ENCODE data around the gene WIZ.

WIZ gene

DNA sequence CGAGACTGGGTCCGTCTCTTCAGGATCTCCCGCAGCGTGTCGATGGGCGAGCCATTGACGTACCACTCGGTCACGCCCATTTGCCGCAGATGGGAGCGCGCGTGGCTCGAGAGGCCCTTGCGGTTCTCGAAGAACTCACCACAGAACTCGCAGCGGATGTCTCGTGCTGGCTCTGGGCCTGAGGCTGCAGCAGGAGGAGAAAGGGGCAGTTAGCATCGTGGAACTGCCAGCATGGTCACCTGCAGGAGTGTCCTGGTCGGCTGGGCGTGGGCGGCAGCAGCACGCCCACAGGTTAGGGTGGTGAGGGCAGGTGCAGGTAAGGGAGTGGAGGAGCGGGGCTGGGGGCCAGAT, 22.4 kb downstream of the WIZ start:
- H3K9ac ChIP-seq (ENCODE audit: low read depth, low read length), result no peak overlapping the region

DNA sequence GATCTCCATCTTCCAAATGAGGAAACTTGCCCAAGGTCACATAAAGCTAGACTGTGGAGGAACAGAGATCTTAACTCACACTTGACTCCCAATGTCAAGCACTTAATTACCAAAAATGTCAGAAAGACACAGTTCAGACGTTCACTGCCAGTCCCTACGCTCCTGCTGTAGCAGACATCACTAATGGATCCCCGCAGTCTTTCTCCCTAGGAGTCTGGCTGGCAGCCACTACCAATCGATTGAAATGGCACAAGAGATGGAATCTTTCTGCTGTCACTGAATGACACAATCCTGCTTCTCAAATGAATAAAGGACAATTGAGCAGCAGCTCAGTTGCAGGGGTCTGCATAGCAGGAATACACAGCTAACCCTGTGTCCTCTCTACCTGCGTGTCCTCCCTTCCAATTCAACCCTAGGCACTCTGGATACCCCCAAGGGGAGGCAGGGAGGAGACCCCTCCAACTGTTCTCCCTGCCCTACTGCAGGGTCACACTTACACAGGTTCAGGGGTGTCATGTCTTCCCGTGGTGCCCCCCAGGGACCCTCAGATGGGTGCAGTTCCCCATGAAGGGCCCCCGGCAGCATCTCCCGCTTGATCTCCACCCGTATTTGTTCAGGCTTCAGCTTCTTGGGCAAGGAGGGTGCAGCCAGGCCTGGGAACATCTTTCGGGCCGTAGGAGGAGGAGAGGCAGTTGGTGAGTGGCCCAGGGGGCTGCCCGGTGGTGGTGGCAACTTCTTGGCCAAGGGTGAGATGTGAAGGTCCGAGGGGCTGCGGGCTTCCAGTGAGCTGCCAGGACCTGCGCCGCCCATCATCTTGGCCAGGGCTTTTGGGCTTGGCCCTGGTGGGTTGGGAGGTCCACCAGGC, 23.0 kb downstream of the WIZ start:
- Histone ChIP-seq H3K4me3 (ENCODE audit: low read depth in 1 of 2, low read length in 2 of 2) (no peak overlapping the region), H3K79me2 (ENCODE audit: insufficient read depth, low read length) (peaks cover 47% of the 10 kb centered on the region), H3K9ac (ENCODE audit: low read depth, low read length) (no peak overlapping the region), H3K36me3 (ENCODE audit: insufficient read depth, low read length) (peaks cover 87% of the 10 kb centered on the region), H3K9me3 (ENCODE audit: insufficient read depth, low read length, severe bottlenecking) (no peaks in the 10 kb centered on the region), H3K4me1 (ENCODE audit: insufficient read depth, low read length) (peaks cover 27% of the 10 kb centered on the region), H3K27ac (ENCODE audit: low read length) (no peak overlapping the region), H3K27me3 (ENCODE audit: insufficient read depth, low read length, poor library complexity) (no peaks in the 10 kb centered on the region), H2AFZ (ENCODE audit: low read depth, low read length) (no peak overlapping the region), H3K4me2 (ENCODE audit: insufficient read depth, low read length) (no peak overlapping the region), H4K20me1 (ENCODE audit: insufficient read depth, low read length) (peaks cover 54% of the 10 kb centered on the region)
- DNase-seq (no peak), ATAC-seq (ENCODE audit: insufficient read depth, low read depth) (no peak)
- TF ChIP-seq CTCF (IDR thresholded peaks at IDR 0.05; ENCODE audit: borderline replicate concordance, extremely low read depth, low read length, poor library complexity, severe bottlenecking) (no peak), EZH2 (IDR thresholded peaks at IDR 0.05; ENCODE audit: borderline replicate concordance, low read depth, low read length, severe bottlenecking) (no peak)

More for the DNA sequence above, 22.4 kb downstream of the WIZ start:
- no peak for ATAC-seq (ENCODE audit: insufficient read depth, low read depth)
- no peaks in the 10 kb centered on the region for H3K9me3 ChIP-seq (ENCODE audit: insufficient read depth, low read length, severe bottlenecking)
- H2AFZ ChIP-seq (ENCODE audit: low read depth, low read length), result no peak overlapping the region
- TF ChIP-seq EZH2 (IDR thresholded peaks at IDR 0.05; ENCODE audit: borderline replicate concordance, low read depth, low read length, severe bottlenecking), result no peak
- no peak for TF ChIP-seq CTCF (IDR thresholded peaks at IDR 0.05; ENCODE audit: borderline replicate concordance, extremely low read depth, low read length, poor library complexity, severe bottlenecking)
- peaks cover 53% of the 10 kb centered on the region for H3K79me2 ChIP-seq (ENCODE audit: insufficient read depth, low read length)
- peaks cover 86% of the 10 kb centered on the region for H3K36me3 ChIP-seq (ENCODE audit: insufficient read depth, low read length)
- H4K20me1 ChIP-seq (ENCODE audit: insufficient read depth, low read length), result peaks cover 56% of the 10 kb centered on the region
- H3K4me3 ChIP-seq (ENCODE audit: low read depth in 1 of 2, low read length in 2 of 2), result no peak overlapping the region
- H3K4me2 ChIP-seq (ENCODE audit: insufficient read depth, low read length), result no peak overlapping the region
- H3K27ac ChIP-seq (ENCODE audit: low read length), result no peak overlapping the region
- H3K4me1 ChIP-seq (ENCODE audit: insufficient read depth, low read length), result peaks cover 28% of the 10 kb centered on the region
- no peaks in the 10 kb centered on the region for H3K27me3 ChIP-seq (ENCODE audit: insufficient read depth, low read length, poor library complexity)
- no peak for DNase-seq

DNA sequence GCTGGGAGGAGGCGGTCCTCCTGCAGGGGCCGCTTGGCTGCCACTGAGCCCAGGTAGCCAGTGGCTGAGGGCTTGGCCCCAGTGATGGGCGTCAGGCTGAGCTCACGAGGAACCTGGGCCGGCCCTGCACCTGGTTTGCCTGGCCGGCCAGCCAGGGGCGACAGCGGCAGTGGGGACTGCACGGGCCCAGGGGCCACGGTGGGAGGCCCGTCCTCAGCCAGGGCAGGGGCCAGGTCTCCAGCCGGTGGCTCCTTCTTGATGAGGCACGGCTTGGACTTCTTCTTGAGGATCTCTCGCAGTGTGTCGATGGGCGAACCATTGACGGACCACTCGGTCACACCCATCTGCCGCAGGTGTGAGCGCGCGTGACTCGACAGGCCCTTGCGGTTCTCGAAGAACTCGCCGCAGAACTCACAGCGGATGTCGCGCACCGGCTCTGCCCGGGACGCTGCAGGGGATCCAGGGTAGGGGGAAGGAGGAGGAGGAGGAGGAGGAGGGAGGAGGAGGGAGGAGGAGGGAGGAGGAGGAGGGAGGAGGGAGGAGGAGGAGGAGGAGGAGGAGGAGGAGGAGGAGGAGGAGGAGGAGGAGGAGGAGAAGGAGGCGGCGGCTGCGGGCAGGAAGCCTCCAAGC, 24.3 kb downstream of the WIZ start:
- Histone ChIP-seq H3K36me3 (ENCODE audit: insufficient read depth, low read length) (peaks cover 85% of the 10 kb centered on the region), H3K4me2 (ENCODE audit: insufficient read depth, low read length) (no peak overlapping the region), H3K27me3 (ENCODE audit: insufficient read depth, low read length, poor library complexity) (no peaks in the 10 kb centered on the region), H3K4me3 (ENCODE audit: low read depth in 1 of 2, low read length in 2 of 2) (no peak overlapping the region), H3K4me1 (ENCODE audit: insufficient read depth, low read length) (peaks cover 14% of the 10 kb centered on the region), H4K20me1 (ENCODE audit: insufficient read depth, low read length) (peaks cover 41% of the 10 kb centered on the region), H3K9me3 (ENCODE audit: insufficient read depth, low read length, severe bottlenecking) (no peaks in the 10 kb centered on the region), H3K9ac (ENCODE audit: low read depth, low read length) (no peak overlapping the region), H2AFZ (ENCODE audit: low read depth, low read length) (no peak overlapping the region), H3K79me2 (ENCODE audit: insufficient read depth, low read length) (peaks cover 34% of the 10 kb centered on the region), H3K27ac (ENCODE audit: low read length) (no peak overlapping the region)
- DNase-seq (no peak), ATAC-seq (ENCODE audit: insufficient read depth, low read depth) (no peak)
- TF ChIP-seq EZH2 (IDR thresholded peaks at IDR 0.05; ENCODE audit: borderline replicate concordance, low read depth, low read length, severe bottlenecking) (no peak), CTCF (IDR thresholded peaks at IDR 0.05; ENCODE audit: borderline replicate concordance, extremely low read depth, low read length, poor library complexity, severe bottlenecking) (no peak)
